GM19455 (cell line): ENCODE measurements around the gene SLC5A12.
A peak's percentile ranks its signal among the peaks of the same experiment; 100 is the strongest.
"Not testable (repeated sequence)": the region's sequence is repeated elsewhere in the genome, so short reads cannot be mapped to it uniquely, and the experiment has no call there.

ENCODE experiments used
- ATAC-seq: cut with Tn5 transposase; IDR thresholded peaks from one replicate; pipeline ENCODE4 v1.9.1; 2021; ENCODE audit not compliant: unreplicated experiment

The SLC5A12 gene

GRCh38 chr11:26662916-26663315 lies 58.9 kb downstream of the SLC5A12 start:
- ATAC-seq = no peak

GRCh38 chr11:26655287-26655686 lies 66.6 kb downstream of the SLC5A12 start:
- no peak for ATAC-seq

GRCh38 chr11:26651916-26652315 lies 69.9 kb downstream of the SLC5A12 start:
- ATAC-seq = no peak

DNA sequence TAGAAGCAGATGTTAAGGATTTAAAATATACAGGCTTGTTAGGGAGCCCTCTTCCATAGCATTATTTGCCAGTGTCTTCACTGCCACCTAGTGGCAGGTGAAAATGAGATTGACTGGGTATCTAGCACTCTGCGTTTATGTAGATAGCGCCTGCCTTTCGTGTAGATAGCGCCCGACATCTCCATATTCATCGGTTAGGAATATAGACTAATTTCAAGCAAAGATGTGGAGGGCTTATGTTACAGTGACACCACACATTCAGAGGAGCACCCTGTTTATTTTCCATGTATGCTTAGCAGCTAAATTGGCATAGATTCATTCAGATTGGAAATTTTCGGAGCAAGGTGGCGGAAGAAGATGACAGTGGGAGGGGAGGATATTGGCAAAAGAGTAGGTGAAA lies 72.0 kb downstream of the SLC5A12 start:
- ATAC-seq = no peak

DNA sequence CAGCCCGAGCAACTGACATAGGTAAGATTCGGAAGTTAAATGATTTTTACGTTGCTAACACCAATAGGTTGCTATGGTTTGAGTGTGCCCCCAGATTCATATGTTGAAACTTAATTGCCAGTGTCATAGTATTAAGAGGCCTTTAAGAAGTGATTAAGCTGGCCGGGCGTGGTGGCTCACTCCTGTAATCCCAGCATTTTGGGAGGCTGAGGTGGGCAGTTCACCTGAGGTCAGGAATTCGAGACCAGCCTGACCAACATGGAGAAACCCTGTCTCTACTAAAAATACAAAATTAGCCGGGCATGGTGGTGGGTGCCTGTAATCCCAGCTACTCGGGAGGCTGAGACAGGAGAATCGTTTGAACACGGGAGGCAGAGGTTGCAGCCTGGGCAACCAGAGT lies 78.5 kb downstream of the SLC5A12 start:
- ATAC-seq = not testable (repeated sequence)

- peak; percentile 75 for ATAC-seq
Measured at GRCh38 chr11:26632691-26633159, 89.1 kb downstream of the SLC5A12 start.

- ATAC-seq = no peak
Measured at GRCh38 chr11:26626346-26626745, 95.5 kb downstream of the SLC5A12 start.

DNA sequence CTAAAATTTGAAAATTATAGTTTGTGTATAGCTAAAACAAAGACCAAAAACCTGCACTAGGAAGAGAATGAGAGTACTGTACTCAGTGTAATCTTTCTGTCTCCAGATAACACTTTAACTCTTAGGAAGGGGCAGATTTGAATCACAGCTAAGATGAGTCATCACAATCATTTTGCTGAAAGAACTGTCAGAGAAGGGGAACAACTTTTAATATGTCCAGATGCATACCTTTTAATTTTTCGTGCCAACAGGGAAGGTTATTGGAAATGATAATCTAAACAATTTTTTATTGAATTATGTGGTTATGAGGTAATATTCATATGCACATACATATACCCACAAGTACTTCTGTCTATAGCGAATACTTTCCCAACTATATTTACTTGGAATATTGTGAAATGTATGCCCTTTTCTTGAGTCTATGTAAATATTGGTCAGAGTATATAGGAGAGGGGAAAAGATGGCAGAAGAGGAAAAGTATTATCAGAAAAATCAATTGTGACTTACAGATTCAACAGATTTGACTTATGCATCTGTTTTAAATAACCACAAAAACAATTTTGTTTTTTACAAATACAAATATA lies 98.7 kb downstream of the SLC5A12 start:
- ATAC-seq = no peak

DNA sequence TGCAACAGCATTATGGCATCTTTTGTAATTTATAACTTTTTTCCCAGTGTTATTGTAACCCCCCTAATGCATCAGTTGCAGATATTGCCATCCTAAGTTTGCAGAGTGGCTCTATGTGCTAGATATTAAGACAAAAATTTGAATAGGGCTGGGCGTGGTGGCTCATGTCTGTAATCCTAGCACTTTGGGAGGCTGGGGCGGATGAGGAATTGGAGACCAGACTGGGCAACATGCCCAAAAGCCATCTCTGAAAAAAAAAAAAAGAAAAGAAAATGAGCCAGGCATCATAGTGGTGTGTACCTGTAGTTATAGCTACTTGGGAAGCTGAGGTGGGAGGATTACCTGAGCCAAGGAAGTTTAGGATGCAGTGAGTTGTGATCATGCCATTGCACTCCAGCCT lies 99.7 kb downstream of the SLC5A12 start:
- ATAC-seq = no peak

DNA sequence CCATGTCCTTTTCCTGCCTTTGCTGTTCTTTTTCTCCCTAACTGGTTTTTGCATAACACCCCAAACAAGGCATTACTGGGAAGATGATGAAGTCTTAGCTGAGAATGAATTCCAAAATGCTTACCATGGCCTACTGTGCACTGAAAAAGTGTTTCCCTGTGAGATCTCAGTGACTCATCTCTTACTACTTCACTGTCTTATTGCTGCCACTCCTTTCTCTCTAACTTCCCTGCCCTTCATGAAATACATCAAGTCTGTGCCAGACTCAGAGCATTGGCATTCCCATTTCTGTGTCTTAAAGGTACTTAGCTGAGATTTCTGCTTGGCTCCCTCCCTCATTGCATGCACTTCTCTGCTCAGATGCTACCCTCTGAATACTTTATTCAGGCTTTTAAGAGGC lies 100.7 kb downstream of the SLC5A12 start:
- no peak for ATAC-seq

- ATAC-seq = no peak
Measured at GRCh38 chr11:26620282-26621045, 101.4 kb downstream of the SLC5A12 start.

DNA sequence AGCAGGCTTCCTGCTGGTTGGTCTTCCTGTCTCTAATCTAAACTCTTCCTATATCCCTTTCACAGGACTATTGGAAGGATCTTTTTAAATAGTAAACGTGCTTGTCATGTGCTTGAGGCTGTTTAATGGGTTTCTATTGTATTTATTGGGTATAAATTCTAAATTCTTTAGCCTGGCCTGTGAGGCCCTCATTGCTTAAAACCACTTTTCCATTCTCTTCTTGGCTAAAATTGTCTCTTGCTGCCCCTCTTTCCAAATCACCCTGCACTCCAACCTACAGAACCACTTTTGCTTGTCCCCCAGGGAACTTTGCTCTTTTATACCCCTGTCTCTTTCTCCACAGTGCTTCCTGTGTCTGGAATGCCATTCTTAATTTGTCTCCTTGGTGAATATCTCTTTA lies 103.4 kb downstream of the SLC5A12 start:
- no peak for ATAC-seq
